Astrocyte of the cerebellum (primary cell): Measurements from ENCODE around the gene HDHD3.

Experiments used
- DNase-seq: peaks from one replicate; pipeline ENCODE4 v3.0.0-alpha.2; 2011; ENCODE audit warnings: low read depth
- H3K4me3 ChIP-seq: 2 replicates; pipeline ENCODE4 v1.5.1; 2011; ENCODE audit warnings: mild to moderate bottlenecking, low read depth, low read length, moderate library complexity
- in situ Hi-C: cut with HindIII; loops from 2 replicates; pipeline ENCODE4 v1.10.0; 2017; ENCODE audit warnings: low sequenced_read_pairs
- TF ChIP-seq, protein P1 (sequence below): IDR thresholded peaks from 2 replicates; pipeline ENCODE4 v1.5.1; 2012; ENCODE audit warnings: low read length, low read depth, moderate library complexity, mild to moderate bottlenecking; ENCODE audit errors: missing control alignments

HDHD3 gene, protein sequence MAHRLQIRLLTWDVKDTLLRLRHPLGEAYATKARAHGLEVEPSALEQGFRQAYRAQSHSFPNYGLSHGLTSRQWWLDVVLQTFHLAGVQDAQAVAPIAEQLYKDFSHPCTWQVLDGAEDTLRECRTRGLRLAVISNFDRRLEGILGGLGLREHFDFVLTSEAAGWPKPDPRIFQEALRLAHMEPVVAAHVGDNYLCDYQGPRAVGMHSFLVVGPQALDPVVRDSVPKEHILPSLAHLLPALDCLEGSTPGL

DNA sequence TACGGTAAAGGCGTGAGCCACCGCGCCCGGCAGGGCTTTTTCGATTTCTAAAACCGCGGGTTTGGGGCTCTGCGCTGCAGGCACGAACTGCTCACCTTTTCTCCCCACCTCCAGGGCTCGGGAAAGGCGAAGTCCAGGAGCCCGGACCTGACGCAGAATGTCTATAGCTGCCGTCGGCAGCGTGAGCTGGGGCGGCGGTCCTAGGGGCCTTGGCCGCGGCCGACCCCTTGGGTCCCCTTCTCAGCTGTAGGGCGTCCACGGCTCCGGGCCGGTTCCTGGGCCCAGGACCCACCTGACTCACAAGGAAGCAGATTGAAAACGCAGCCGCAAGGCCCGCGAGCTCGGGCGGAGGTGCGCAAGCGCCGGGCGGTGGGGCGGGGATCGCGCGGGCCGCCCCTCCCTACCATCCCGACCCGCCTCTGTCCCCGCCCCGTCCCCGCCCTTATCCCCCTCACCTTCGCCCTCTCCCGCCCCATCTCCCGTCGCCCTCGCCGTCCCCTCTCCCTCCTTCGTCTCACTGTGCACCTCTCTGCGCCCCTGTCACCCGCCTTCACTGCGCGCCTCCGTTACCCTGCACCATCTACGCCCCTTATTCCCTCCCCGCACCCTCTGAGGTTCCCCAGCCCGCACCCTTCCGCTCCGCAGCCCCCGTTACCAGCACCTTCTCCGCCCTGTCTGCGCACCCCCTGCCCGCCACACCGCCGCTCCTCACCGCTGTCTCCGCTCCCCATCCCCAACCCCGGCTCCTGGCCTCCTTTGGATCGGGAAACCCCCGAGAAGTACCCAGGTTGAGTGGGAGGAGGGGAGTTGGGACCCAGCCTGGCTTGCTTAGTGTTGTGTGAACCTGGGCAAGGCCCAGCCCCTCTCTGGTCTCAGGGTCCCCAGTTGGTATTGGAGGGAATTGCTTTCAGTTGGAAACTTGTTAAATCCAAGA lies at the start of gene HDHD3:
HDHD3 (minus strand) TSS at position 353 of the 934 bp plus-strand sequence. CDS start 2,632 bp downstream, outside the sequence.
- peak within 1 kb of the TSS; percentile 83 for H3K4me3 ChIP-seq
- TF ChIP-seq, protein P1, sequence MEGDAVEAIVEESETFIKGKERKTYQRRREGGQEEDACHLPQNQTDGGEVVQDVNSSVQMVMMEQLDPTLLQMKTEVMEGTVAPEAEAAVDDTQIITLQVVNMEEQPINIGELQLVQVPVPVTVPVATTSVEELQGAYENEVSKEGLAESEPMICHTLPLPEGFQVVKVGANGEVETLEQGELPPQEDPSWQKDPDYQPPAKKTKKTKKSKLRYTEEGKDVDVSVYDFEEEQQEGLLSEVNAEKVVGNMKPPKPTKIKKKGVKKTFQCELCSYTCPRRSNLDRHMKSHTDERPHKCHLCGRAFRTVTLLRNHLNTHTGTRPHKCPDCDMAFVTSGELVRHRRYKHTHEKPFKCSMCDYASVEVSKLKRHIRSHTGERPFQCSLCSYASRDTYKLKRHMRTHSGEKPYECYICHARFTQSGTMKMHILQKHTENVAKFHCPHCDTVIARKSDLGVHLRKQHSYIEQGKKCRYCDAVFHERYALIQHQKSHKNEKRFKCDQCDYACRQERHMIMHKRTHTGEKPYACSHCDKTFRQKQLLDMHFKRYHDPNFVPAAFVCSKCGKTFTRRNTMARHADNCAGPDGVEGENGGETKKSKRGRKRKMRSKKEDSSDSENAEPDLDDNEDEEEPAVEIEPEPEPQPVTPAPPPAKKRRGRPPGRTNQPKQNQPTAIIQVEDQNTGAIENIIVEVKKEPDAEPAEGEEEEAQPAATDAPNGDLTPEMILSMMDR = no peak
- in situ Hi-C loops = no loop called here
- DNase-seq = no peak

DNA sequence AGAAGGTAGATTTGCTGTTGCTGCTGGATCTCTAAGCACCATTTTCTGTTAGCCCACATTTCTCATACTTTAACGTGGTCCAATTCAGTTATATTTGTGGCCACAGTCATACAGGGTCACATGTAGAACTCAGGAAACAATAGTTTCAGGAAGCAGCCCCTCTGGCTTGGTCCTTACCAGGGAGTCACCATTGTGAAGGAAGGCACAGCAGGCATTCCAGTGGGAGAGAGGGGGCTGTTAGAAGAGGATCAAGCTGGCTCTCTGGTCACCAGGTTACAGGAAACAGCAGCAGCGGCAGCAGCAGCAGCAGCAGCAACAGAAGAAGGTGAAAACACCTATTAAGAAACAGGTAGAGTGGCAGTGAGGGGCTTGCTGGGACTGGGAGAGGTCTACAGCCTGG lies 48.3 kb upstream of the HDHD3 start:
- H3K4me3 ChIP-seq = no peak overlapping the region
- in situ Hi-C loops = loop anchor here (5.0 kb wide), 1 partner anchor 232 kb away; no protein-coding TSS in a partner anchor
- DNase-seq = no peak
- TF ChIP-seq, protein P1 = no peak

DNA sequence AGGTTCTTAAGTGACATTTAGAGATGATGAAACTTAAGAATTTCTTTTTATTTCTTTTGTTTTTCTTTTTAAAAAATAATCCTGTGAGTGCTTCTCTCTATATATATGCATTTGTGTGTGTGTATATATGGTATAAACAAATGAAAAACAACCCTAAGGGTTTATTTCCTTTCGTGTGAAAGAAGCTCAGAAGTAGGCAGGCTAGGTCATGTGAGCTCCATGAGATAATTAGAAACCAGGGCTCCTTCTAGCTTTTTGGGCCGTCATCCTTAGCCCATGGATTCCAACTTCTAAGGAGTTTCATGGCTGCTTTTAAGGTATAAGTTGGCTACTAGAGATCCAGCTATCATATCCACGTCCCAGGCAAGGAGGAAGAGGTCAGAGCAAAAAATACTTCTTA lies 44.9 kb upstream of the HDHD3 start:
- in situ Hi-C loops = no loop called here
- H3K4me3 ChIP-seq = no peak overlapping the region
- DNase-seq = no peak
- TF ChIP-seq, protein P1 = no peak

DNA sequence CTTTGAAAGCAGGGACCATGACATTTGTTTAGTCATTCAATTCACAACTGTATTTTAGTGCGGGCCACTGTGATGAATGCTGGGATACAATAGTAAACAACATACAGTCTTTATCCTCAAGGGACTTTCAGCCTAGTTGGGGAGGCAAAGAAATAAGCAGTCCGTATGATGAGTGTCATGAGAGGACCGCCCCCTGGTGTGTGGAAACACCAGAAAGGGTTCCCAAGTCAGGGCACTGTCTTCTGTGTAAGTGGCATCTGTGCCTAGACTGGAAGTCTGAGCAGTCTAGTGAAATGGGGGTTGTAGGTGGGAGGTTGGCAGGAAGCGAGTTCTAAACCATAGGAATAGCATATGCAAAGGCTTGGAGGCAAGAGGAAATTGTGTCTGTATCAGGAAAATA lies 40.6 kb upstream of the HDHD3 start:
- in situ Hi-C loops = no loop called here
- DNase-seq = no peak
- no peak overlapping the region for H3K4me3 ChIP-seq
- TF ChIP-seq, protein P1 = no peak

DNA sequence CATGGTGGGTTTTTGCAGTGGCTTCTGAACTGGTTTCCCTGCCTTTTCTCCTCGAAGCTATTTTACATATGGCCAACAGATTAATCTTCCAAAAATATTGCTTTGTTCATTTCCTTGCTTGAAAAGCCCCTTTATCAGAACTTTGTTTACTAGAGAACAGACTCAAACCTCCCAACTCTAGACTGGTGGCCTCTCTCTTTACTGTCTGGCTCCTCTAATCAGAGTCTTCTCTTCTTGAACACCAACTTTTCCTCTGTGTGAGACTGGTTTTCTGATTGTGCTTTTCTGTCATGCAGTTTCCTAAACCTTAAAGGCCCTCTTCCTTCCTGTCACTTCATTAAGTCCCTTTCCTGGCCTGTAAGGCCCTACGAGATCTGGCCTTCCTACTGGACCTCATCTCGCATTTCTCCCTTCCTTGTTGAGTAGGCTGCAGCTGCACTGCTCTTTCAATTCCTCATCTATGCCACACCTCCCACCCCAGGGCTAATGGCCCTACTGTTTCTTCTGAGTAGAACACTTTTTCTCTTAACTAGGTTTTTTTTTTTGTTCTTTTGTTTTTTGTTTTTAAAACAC lies 39.4 kb upstream of the HDHD3 start:
- TF ChIP-seq, protein P1 = no peak
- in situ Hi-C loops = no loop called here
- DNase-seq = no peak

DNA sequence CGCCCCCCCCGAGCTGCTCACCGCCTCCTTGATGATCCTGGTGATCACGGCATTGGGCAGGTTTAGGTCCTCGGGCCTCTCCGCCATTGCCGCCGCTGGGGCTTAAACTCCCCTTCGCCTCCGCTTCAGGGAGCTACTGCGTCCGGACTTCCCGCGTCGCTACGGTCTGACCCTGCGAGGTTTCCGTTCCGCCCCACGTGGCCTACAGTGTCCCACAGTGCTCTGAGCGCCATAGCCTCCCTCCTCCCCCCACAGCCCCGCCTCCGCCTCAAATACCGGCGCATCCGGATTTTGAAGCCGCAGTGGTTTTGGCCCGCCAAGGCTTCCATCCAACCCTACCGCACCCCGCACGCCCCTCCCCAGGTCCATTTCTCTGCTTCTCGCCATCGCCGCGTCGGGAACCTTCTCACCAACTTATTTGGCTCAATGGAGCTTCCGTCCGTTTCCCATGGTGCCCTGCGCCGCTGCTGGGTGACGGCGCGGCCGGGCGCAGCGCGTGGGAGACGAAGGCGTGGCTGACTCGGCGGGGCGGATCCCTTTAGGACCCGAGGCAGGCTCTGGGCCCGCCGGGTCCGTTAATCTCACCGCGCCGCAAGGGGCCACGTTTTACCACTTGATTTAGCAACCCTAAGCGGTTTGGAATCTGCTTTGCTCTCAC lies 33.5 kb upstream of the HDHD3 start, which contains the start of the genes C9orf43 and POLE3:
C9orf43 (plus strand) TSS at position 541 of the 658 bp plus-strand sequence. CDS start 2,747 bp downstream, outside the sequence.
POLE3 (minus strand) TSS at position 469 of the 658 bp plus-strand sequence; CDS start at position 87, 382 bp downstream.
- DNase-seq = peak; percentile 90
- TF ChIP-seq, protein P1 = no peak
- H3K4me3 ChIP-seq = peak within 1 kb of the TSS; percentile 94
- in situ Hi-C loops = no loop called here

More for the DNA sequence above, 39.4 kb upstream of the HDHD3 start:
- no peak overlapping the region for H3K4me3 ChIP-seq
